MCF 10A (cell line): ENCODE results near the gene MIA3. TPM values are rescaled to one million over a fixed set of nuclear protein-coding genes. Genes with fewer than 3 reads are reported as not detected.
A peak's percentile ranks its signal among the peaks of the same experiment; 100 is the strongest.

Source experiments
- BruUV-seq: library from RNA; stranded (reverse); fragments of 400-500 nt; replicated peaks from 2 replicates; lab custom pipeline; 2021; lab: Mats Ljungman, UMichigan
- CTCF ChIA-PET: fragments of 300-600 bp; sonication (Branson Sonifier 250); formaldehyde crosslinking; extraction: SDS; loops from one replicate; lab custom pipeline; 2021; ENCODE audit warnings: antibody characterized with exemption, inconsistent platforms; lab: Yijun Ruan, JAX
- POLR2A ChIA-PET: fragments of 300-600, 350-650 bp; sonication (Branson Sonifier 250); formaldehyde crosslinking; extraction: SDS; loops from one replicate; lab custom pipeline; 2020; ENCODE audit warnings: antibody characterized with exemption, inconsistent platforms; lab: Yijun Ruan, JAX
- DNase-seq: peaks from one replicate; pipeline ENCODE4 v3.0.0-alpha.2; 2018; ENCODE audit not compliant: unreplicated experiment
- H3K27ac Mint-ChIP-seq: one replicate; pipeline ENCODE4 v1.8.0; 2022; ENCODE audit warnings: mild to moderate bottlenecking, low read depth, mixed read lengths; ENCODE audit not compliant: unreplicated experiment
- H3K27me3 Mint-ChIP-seq: one replicate; pipeline ENCODE4 v1.8.0; 2022; ENCODE audit warnings: mixed read lengths; ENCODE audit not compliant: insufficient read depth, unreplicated experiment
- H3K36me3 Mint-ChIP-seq: one replicate; pipeline ENCODE4 v1.8.0; 2022; ENCODE audit warnings: mild to moderate bottlenecking, moderate library complexity, mixed read lengths; ENCODE audit not compliant: insufficient read depth, unreplicated experiment
- H3K4me1 Mint-ChIP-seq: one replicate; pipeline ENCODE4 v1.8.0; 2022; ENCODE audit warnings: mixed read lengths; ENCODE audit not compliant: insufficient read depth, unreplicated experiment
- H3K4me3 Mint-ChIP-seq: one replicate; pipeline ENCODE4 v1.8.0; 2022; ENCODE audit warnings: mild to moderate bottlenecking, moderate library complexity, mixed read lengths; ENCODE audit not compliant: unreplicated experiment
- H3K9me3 Mint-ChIP-seq: one replicate; pipeline ENCODE4 v1.8.0; 2022; ENCODE audit warnings: mixed read lengths; ENCODE audit not compliant: unreplicated experiment
- intact Hi-C: fragments of 100-400 bp; cut with micrococcal nuclease; formaldehyde crosslinking; loops from 2 replicates; pipeline ENCODE4 v1.14.1; 2022
- total RNA-seq: library from RNA; stranded (reverse); gene quantifications from 2 replicates; pipeline ENCODE4 v1.2.3, GENCODE V29; 2022
- TF ChIP-seq, protein P1 (sequence below): fragments of 200-600 bp; IDR thresholded peaks from one replicate; pipeline ENCODE4 v1.8.0; 2022; ENCODE audit warnings: antibody characterized with exemption, mild to moderate bottlenecking; ENCODE audit not compliant: unreplicated experiment

The MIA3 gene
- total RNA-seq, 1 experiment from 2014 or later: 166 TPM

DNA sequence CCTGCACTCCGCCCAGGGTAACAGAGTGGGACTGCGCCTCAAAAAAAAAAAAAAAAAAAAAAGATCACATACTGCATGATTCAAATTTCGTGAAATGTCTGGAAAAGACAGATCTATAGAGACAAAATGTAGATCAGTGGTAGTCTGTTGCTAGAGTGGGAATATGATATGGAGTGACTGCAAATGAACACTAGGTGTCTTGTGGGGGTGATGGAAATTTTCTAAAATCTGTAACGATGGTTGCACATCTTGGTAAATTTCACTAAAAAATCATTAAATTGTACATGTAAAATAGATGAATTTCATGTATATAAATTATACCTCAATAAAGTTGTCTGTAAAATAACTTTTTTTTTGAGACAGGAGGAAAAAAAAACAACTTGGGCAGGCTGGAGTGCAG, 88.9 kb downstream of the MIA3 start:
- no TSS peak for BruUV-seq
- Mint-ChIP-seq H3K9me3 (no peaks in the 10 kb centered on the region), H3K36me3 (peaks cover 12% of the 10 kb centered on the region), H3K27ac (no peak overlapping the region), H3K4me1 (peaks cover 25% of the 10 kb centered on the region), H3K27me3 (no peaks in the 10 kb centered on the region), H3K4me3 (no peak overlapping the region)
- intact Hi-C loops: no loop called here
- TF ChIP-seq, protein P1, sequence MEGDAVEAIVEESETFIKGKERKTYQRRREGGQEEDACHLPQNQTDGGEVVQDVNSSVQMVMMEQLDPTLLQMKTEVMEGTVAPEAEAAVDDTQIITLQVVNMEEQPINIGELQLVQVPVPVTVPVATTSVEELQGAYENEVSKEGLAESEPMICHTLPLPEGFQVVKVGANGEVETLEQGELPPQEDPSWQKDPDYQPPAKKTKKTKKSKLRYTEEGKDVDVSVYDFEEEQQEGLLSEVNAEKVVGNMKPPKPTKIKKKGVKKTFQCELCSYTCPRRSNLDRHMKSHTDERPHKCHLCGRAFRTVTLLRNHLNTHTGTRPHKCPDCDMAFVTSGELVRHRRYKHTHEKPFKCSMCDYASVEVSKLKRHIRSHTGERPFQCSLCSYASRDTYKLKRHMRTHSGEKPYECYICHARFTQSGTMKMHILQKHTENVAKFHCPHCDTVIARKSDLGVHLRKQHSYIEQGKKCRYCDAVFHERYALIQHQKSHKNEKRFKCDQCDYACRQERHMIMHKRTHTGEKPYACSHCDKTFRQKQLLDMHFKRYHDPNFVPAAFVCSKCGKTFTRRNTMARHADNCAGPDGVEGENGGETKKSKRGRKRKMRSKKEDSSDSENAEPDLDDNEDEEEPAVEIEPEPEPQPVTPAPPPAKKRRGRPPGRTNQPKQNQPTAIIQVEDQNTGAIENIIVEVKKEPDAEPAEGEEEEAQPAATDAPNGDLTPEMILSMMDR: peak; percentile 14
- CTCF ChIA-PET: no interaction called here
- POLR2A ChIA-PET: interaction anchor here (1.1 kb wide), 1 partner anchor 9 kb away, joined by 5 read pairs; no protein-coding TSS in a partner anchor
- no peak for DNase-seq

DNA sequence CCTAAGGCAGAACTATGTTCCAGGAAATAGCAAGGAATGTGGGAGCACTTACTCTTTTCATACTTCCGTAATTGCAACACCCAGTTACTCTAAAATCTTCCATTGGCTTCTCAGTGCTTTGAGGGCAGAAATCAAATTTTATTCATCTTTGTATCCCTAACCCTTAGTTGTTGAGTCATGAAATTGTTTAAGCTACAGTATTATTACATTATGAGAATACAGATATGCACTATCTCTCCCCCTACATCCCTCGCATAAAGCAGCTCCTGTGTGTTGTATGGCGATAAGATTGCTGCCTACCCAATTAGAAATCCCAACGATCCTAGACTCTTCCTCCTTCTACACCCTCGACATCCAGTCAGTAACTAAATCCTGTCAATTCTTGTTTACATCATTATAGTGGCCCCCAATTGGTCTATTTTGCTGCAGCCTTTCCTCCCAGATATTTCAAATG, 91.8 kb downstream of the MIA3 start:
- POLR2A ChIA-PET: interaction anchor here (0.6 to 4.6 kb wide), 6 partner anchors 8 to 245 kb away, joined by 3 to 40 read pairs (median 29); partner anchors contain the start of gene TAF1A
- peak overlapping the region; percentile 97 for H3K27ac Mint-ChIP-seq
- CTCF ChIA-PET: interaction anchor here (0.7 to 1.9 kb wide), 7 partner anchors 10 to 541 kb away, joined by 3 to 5 read pairs (median 3); no protein-coding TSS in a partner anchor
- intact Hi-C loops: no loop called here
- H3K36me3 Mint-ChIP-seq: peaks cover 24% of the 10 kb centered on the region
- no peaks in the 10 kb centered on the region for H3K9me3 Mint-ChIP-seq
- TF ChIP-seq, protein P1: no peak
- H3K27me3 Mint-ChIP-seq: no peaks in the 10 kb centered on the region
- no peak for DNase-seq
- H3K4me3 Mint-ChIP-seq: peak overlapping the region; percentile 86
- H3K4me1 Mint-ChIP-seq: peaks cover 33% of the 10 kb centered on the region
- no TSS peak for BruUV-seq

DNA sequence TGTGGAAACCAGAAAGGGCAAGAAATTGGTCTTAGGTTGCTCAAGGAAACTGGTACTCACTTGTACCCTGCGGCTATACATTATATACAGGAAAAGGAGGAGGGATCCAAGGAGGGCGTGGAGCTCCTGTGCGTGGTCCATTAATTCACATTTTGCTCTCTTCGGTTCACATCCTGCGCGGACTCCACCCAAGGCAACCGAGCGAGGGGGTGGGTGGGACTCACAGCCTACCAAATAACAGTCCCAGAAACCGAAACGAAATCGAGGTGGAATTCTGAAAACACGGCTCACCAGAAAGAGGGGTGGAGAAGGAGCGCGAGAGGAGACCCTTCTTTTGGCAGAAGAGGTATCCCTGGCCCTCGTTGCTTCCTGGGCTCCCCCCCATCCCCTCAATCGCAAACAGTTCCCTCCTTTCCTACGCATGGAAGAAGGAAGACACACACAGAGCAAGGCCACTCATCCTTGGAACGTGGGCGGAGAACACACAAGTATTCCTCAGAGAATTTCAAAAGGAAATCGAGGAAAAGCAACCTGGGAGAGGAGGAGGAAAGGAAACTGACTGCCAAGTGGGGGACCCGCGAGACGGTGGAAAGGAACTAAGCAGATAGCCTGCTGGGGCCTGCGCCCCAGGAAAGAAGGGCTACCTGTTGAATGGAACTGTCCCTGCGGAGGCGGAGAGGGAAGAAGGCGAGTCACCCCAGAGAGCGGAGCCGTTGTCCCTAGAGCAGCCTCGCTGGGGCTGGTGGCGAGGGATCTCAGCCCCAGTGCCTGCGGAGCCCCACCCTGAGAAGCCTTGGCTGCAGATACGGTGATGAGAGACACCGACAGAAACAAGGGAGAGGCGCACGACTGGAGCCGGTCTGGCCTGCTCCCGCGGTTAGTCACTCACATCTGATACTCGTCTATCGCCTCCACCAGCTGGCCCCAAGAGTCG, 93.7 kb downstream of the MIA3 start:
- POLR2A ChIA-PET: interaction anchor here (0.7 to 4.6 kb wide), 56 partner anchors 9 to 1723 kb away, joined by 3 to 70 read pairs (median 4); partner anchors contain the start of genes CAPN2, FAM177B, MIA3 and NVL
- Mint-ChIP-seq H3K27ac (peak overlapping the region; percentile 97), H3K9me3 (no peaks in the 10 kb centered on the region), H3K4me3 (peak overlapping the region; percentile 86), H3K4me1 (peaks cover 30% of the 10 kb centered on the region), H3K27me3 (no peaks in the 10 kb centered on the region), H3K36me3 (peaks cover 42% of the 10 kb centered on the region)
- BruUV-seq: TSS peak; percentile 44
- intact Hi-C loops: loop anchor here (1.0 kb wide), 2 partner anchors 67 to 246 kb away; no protein-coding TSS in a partner anchor
- peak; percentile 91 for DNase-seq
- CTCF ChIA-PET: interaction anchor here (0.6 to 1.9 kb wide), 8 partner anchors 11 to 422 kb away, joined by 3 to 5 read pairs (median 4); partner anchors contain the start of gene FAM177B
- TF ChIP-seq, protein P1: no peak
